Activated CD8-positive, alpha-beta memory T cell treated with anti-CD3 and anti-CD28 coated beads for 48 hours (primary cell): ENCODE measurements around the gene SIPA1L3.

Experiments
- DNase-seq, 3 experiments: peaks; one replicate each; pipeline ENCODE4 v3.0.0-alpha.2; 2020; ENCODE audit warnings: low read depth in 2 of 3, low spot score in 2 of 3

Gene SIPA1L3

DNA sequence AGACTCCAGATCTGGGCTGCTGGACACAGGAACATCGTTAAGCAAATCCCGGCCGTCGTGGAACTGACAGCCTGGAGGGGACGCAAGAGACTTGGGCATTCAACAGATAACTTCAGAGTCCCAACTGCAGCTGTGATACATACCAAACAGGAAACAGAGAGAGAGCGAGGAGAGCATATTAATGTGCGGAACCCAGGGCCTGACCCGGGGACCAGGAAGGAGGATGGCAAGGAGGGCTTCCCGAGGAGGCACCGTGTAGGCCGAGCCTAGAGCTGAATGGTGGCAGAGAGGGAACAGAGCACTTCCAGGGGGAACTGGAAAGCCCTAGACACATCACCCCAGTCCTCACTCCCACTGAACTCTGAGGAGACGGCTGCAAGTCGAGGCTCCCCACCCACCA lies 68.1 kb downstream of the SIPA1L3 start:
- DNase-seq = no peak

GRCh38 chr19:37975596-37976515 lies 68.8 kb downstream of the SIPA1L3 start:
- DNase-seq = no peak

GRCh38 chr19:37977391-37977790 lies 70.4 kb downstream of the SIPA1L3 start:
- no peak for DNase-seq

GRCh38 chr19:37977992-37978391 lies 71.0 kb downstream of the SIPA1L3 start:
- no peak for DNase-seq

- DNase-seq = no peak
Observed at GRCh38 chr19:37979547-37980082, 72.6 kb downstream of the SIPA1L3 start.

DNA sequence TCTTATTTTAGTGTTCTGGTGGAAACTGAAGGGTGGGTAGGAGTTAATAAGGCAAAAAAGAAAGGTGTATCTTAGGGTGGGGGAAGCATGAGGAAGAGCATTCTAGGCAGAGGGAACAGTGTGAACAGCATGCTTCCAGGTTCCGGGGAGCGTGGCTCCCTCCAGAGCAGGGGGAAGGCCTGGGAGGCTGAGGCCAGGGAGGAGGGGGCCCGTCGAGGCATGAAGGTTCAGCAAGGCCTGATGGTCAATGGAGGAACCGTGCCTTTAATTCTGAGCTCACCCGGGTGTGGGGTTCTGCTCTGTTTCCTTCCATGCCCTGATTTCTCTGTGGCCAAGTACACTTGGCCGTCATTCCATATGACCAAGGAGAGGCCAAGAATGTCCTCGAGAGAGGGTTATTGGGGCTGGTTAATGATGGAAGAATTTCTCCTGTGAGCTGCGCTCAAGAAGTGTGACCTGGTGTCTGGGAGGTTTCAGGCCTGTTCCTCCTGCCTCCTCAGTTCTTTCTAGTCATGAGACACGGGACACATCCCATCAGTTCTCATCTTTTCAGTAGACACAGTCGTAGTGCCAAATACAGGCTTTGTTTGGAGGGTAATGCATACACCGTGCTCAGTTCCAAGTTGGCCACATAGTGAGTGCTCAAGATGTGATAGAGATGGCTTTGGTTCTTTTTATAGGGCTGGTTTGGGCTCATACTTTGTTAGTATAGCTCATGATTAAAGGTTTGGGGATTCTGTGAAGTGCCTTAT lies 73.6 kb downstream of the SIPA1L3 start:
- DNase-seq = no peak

DNA sequence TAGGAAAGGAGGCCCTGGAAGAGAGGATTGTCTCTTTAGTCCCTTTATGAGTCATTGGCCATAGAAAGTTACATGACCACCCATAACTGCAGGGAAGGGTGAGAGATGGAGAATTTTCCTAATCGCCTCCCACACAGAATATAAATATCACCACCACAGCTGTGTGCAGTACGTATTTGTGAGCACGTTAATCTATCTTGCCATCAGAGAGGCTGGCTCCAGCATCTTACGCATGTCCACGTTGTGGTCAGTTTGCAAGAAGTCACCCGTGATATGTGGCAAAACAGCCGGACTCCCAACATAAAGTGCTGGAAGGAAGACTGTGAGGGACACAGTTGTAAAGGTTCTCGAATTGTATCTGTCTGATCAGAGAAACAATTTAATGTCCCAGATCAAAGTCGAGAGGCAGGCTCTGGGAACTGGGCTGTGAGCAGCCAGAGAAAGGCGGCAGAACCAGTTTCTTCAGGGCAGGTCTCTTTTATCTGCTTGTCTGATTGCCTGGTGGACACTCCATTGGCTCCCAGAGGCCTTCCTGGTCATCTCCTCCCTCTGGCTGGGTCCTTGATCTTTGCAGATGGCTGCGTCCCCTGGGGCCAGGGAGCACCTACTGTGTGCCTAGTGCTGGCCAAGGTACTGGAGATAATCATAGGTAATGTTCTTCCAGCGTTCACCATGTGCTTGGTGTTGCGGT lies 74.9 kb downstream of the SIPA1L3 start:
- no peak for DNase-seq

DNA sequence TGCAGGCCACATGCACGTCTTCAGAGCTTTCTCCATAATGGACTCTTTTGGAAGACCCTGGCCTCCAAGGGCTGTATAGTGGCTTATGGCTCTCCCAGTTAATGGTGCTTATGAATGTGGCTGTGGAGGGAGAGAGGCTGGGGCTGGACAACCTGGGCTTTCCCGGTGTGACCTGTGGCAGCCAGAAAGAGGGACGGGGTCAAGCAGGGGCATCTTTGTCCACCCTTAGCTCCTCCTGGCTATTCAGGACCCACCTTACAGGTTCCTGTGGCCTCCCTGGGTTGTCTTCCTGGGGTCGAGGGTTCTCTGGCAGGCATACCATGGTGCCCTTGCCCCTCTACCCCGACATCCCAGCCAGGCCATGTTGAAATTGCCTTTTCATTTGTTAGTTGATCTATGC lies 75.6 kb downstream of the SIPA1L3 start:
- no peak for DNase-seq

GRCh38 chr19:37983153-37983552 lies 76.1 kb downstream of the SIPA1L3 start:
- no peak for DNase-seq

DNA sequence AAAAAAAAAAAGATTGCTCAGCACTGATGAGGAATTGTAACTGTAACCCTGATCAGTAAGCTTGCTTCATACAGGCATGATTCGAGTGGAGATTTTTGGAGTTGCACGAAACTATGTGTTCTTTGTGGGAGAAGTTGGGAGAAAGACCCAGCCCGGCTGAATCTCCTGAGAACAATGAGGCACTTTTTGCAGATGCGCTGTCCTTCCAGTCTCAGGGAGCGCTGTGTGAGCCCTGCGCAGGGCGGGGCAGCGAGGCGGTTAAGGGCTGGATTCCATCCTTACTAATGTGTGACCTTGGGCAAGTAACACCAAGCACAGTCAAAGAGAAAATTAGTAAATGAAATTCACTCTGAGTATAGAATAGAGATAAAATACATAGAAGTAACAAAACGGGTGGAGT lies 76.9 kb downstream of the SIPA1L3 start:
- DNase-seq = no peak

DNA sequence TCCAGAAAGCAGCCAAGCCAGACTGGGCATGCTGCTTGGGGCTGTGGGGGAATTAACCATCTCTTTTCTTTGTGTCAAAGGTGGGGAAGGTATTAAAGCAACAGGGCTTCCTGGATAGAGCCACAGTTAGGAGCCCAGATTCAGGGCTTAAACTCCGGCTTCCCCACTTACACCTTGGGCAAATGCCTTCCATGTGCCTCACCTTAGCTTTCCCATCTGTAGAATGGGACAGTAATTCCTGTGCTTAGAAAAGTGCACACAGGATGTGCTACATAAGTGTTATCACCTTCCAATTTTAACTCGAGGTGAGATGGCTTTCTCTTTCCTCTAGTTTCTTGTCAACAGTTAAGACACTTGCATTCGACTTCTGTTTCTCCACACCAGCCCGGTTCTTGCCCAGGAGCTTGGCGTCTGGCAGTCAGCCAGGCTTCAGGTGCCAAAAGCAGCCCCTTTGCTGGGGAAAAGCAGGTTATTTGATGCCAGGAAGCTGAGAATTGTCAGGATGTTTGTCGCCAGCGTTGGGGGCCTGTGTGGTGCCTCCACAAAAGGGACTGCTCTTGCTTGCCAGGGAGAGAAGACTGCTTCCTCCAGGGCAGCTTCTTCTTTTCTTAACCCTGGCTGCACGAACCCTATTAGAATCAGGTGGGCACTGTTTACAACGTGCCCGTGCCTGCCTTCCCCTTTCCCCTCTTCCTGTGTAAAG lies 79.2 kb downstream of the SIPA1L3 start:
- DNase-seq = no peak

GRCh38 chr19:37987356-37988332 lies 80.6 kb downstream of the SIPA1L3 start:
- DNase-seq = no peak

GRCh38 chr19:37988758-37989635 lies 82.0 kb downstream of the SIPA1L3 start:
- DNase-seq = no peak

GRCh38 chr19:37989855-37990254 lies 82.8 kb downstream of the SIPA1L3 start:
- DNase-seq = no peak

DNA sequence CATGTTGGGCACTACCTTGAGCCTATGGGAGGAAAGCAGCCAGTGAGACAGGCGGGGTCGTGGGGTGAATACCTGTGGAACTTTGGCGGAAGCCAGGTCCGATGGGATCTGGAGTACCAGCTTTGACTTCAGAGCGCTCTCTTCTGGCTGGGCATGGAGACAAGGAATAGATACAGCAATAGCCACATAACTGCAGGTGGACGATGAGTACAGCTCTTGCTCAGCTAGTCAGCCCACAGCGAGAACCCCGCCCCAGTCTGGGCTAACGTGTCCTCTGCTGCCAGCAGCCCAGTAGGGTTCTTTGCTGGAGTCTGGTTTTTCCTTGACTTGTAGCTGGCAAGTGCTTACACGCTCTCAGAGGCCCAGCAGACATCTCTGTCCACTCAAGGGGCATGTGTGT lies 83.4 kb downstream of the SIPA1L3 start:
- no peak for DNase-seq

GRCh38 chr19:37991176-37991835 lies 84.3 kb downstream of the SIPA1L3 start:
- no peak for DNase-seq

DNA sequence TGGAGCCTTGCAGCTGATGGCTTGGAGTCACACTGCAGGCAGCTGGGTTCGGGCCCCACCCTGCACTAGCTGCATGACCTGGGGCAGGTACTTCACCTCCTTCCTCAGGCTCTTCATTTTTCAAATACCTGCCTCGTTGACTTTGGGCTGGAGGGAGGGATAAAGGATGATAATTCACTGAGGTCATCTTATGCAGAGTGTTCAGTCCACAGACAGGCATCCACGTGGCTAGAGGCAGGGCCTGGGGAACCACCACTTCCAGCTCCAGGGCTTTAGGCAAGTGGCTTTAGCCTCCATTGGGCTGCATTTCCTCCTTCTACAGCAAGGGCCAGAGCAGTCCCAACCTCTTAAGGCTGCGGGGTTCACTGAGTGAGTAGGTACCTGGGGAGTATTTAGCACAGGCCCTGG lies 84.8 kb downstream of the SIPA1L3 start:
- DNase-seq = no peak

DNA sequence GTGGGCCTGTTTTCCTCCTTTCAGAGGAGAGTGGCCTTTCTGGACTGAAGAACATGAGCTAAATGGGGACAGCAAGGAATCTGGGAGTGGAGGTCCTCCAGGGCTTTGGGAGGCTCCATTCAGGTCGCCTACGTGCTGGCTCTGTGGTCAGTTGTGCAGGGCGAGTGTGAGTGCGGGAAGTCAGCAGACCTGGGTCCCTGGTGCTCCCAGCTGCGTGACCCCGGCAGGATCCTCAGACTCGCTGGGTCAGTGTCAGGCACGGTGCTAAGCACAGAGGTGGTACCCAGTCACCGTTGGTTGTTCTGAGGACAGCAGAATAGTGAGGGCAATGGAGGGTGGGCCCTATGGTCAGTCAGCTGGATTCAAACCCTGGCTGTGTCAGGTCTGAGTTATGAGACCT lies 85.8 kb downstream of the SIPA1L3 start:
- DNase-seq = no peak
